Suprapubic skin (tissue), 4 donors: Measurements from ENCODE around the gene TFDP1.

Experiments used
- CTCF ChIP-seq, 2 donors: fragments of 200-600 bp in 1 of 2; fragments of 450-650 bp in 1 of 2; sonication (generic) in 1 of 2; IDR thresholded peaks; one replicate each; pipeline ENCODE4 v1.5.1; 2016 to 2019; ENCODE audit warnings: antibody characterized with exemption in 2 of 2, mild to moderate bottlenecking in 1 of 2, moderate library complexity in 1 of 2
- POLR2A ChIP-seq, 2 donors: fragments of 450-650 bp; IDR thresholded peaks; one replicate each; pipeline ENCODE4 v1.6.1; 2017; ENCODE audit warnings: antibody characterized with exemption in 2 of 2, mild to moderate bottlenecking in 2 of 2, moderate library complexity in 2 of 2
- POLR2AphosphoS5 ChIP-seq, 3 donors: sonication (generic); formaldehyde crosslinking; IDR thresholded peaks; one replicate each; pipeline ENCODE4 v1.6.1; 2017; ENCODE audit warnings: antibody characterized with exemption in 3 of 3

- TF ChIP-seq POLR2A (IDR thresholded peaks at IDR 0.05) (no peak), CTCF (IDR thresholded peaks at IDR 0.05) (no peak), POLR2AphosphoS5 (IDR thresholded peaks at IDR 0.05) (no peak)
Observed at GRCh38 chr13:113537205-113537604, 47.3 kb upstream of the TFDP1 start.
